ENCODE results near the gene BCL11A. TPM values are rescaled to one million over a fixed set of nuclear protein-coding genes. Genes with fewer than 3 reads are reported as not detected.
A peak's percentile ranks its signal among the peaks of the same experiment; 100 is the strongest.

Gene BCL11A
- total and polyA plus RNA-seq, 2 donors from 2014 or later = 1.4 to 8.7 TPM

DNA sequence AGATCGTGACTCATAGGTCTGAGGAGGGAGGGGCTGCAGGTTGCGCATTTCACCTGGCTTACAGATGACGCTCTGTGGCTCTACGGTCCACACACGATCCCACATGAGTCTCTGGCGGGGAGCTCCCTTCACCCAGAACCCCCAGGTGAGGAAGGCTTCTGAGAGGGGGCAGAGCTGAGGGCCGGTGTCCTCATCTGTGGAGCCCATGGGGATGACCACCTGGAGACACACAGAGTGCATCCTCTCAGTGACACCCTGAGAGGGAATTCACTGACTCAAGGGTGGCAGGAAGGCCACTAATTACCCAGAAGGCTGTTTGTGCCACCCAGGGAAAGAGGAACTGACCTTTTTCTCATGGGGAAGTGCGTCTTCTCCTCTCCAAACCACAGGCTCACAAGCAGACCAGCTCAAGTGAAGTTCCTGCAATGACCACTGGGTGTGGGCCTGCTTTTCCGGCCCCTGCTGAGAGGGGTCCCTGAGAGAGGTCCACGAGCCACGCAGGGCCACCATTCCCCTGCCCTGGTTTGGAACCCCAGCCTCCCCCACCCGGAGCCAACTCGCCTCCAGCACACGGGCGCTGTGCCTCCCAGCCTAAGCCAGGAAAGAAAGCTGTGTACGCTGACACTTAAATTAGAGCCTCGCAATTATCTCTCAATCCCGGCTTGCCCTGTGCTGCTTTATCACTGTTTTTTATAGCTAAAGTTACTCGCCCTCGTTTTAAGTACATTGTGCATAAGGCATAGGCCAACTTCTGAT lies 114.1 kb downstream of the BCL11A start:
- Histone ChIP-seq H3K9ac (ENCODE audit: low read length in 3 of 3) (no peak overlapping the region), H3K27me3 (ENCODE audit: control insufficient read depth, insufficient read depth, low read length) (no peaks in the 10 kb centered on the region), H3K27ac (ENCODE audit: low read depth in 2 of 2, low read length in 2 of 2) (no peak overlapping the region), H3K4me1 (ENCODE audit: control insufficient read depth in 2 of 3, insufficient read depth in 2 of 3, low read depth in 1 of 3, low read length in 3 of 3) (no peaks in the 10 kb centered on the region), H3K4me3 (ENCODE audit: low read length in 3 of 3) (no peak overlapping the region), H3K9me3 (ENCODE audit: control insufficient read depth in 2 of 3, insufficient read depth in 1 of 3, low read length in 3 of 3) (no peaks in the 10 kb centered on the region), H3K36me3 (ENCODE audit: control insufficient read depth in 2 of 3, insufficient read depth in 3 of 3, low read length in 3 of 3) (no peaks in the 10 kb centered on the region)
- intact Hi-C loops (cut with DNase I) = no loop called here
- TF ChIP-seq, protein P1, sequence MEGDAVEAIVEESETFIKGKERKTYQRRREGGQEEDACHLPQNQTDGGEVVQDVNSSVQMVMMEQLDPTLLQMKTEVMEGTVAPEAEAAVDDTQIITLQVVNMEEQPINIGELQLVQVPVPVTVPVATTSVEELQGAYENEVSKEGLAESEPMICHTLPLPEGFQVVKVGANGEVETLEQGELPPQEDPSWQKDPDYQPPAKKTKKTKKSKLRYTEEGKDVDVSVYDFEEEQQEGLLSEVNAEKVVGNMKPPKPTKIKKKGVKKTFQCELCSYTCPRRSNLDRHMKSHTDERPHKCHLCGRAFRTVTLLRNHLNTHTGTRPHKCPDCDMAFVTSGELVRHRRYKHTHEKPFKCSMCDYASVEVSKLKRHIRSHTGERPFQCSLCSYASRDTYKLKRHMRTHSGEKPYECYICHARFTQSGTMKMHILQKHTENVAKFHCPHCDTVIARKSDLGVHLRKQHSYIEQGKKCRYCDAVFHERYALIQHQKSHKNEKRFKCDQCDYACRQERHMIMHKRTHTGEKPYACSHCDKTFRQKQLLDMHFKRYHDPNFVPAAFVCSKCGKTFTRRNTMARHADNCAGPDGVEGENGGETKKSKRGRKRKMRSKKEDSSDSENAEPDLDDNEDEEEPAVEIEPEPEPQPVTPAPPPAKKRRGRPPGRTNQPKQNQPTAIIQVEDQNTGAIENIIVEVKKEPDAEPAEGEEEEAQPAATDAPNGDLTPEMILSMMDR (IDR thresholded peaks at IDR 0.05; ENCODE audit: borderline replicate concordance, extremely low read depth, insufficient read depth) = peak; percentile 8
- DNase-seq (peak in 2 of 5 donors; percentile 42 to 78), FAIRE-seq (no peak)

DNA sequence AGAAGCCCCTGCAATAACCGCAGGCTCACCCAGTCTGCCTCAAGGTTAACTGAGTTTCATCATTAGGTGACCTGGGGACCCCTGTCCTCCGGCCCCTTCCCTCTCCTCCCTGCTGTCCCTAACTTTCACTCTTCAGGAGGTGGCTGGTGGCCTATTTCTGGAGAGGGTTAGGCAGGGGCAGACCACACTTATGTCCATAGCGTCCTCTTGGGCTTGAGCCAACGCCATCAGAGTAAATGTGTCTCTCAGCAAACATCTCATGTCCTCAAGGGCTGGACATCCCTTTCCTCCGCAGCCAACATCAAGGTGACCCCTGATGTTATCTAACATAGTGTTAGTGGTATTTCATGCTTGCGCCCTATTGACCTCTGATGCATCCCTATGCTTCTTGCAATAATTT lies 114.8 kb downstream of the BCL11A start:
- H3K9ac ChIP-seq (ENCODE audit: low read length in 3 of 3) = no peak overlapping the region
- no peaks in the 10 kb centered on the region for H3K36me3 ChIP-seq (ENCODE audit: control insufficient read depth in 2 of 3, insufficient read depth in 3 of 3, low read length in 3 of 3)
- no peak for FAIRE-seq
- H3K4me1 ChIP-seq (ENCODE audit: control insufficient read depth in 2 of 3, insufficient read depth in 2 of 3, low read depth in 1 of 3, low read length in 3 of 3) = no peaks in the 10 kb centered on the region
- no peak overlapping the region for H3K4me3 ChIP-seq (ENCODE audit: low read length in 3 of 3)
- H3K9me3 ChIP-seq (ENCODE audit: control insufficient read depth in 2 of 3, insufficient read depth in 1 of 3, low read length in 3 of 3) = no peaks in the 10 kb centered on the region
- TF ChIP-seq, protein P1 (IDR thresholded peaks at IDR 0.05; ENCODE audit: borderline replicate concordance, extremely low read depth, insufficient read depth) = no peak
- no peak overlapping the region for H3K27ac ChIP-seq (ENCODE audit: low read depth in 2 of 2, low read length in 2 of 2)
- intact Hi-C loops (cut with DNase I) = no loop called here
- DNase-seq = no peak
- H3K27me3 ChIP-seq (ENCODE audit: control insufficient read depth, insufficient read depth, low read length) = no peaks in the 10 kb centered on the region

DNA sequence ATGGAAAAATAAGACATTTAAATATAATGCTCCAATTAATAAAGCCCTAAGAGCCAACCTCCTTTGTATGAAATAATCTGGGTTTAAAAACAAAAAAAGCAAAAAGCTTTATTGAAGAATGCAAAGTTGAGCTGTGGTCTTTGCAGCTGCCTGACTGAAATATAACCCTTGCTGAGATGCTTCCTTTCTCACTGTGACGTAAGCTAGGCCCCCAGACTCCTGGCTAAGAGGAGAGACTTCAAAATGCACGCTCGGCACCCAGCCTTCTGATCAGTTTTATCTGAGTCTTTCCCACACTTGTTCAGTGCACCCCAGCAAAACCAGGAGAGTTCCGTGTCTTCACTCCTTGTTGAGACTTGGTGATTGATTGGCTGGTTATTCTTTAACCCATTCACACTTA lies 115.3 kb downstream of the BCL11A start:
- TF ChIP-seq, protein P1 (IDR thresholded peaks at IDR 0.05; ENCODE audit: borderline replicate concordance, extremely low read depth, insufficient read depth) = no peak
- Histone ChIP-seq H3K9me3 (ENCODE audit: control insufficient read depth in 2 of 3, insufficient read depth in 1 of 3, low read length in 3 of 3) (no peaks in the 10 kb centered on the region), H3K4me3 (ENCODE audit: low read length in 3 of 3) (no peak overlapping the region), H3K36me3 (ENCODE audit: control insufficient read depth in 2 of 3, insufficient read depth in 3 of 3, low read length in 3 of 3) (no peaks in the 10 kb centered on the region), H3K27ac (ENCODE audit: low read depth in 2 of 2, low read length in 2 of 2) (no peak overlapping the region), H3K9ac (ENCODE audit: low read length in 3 of 3) (no peak overlapping the region), H3K27me3 (ENCODE audit: control insufficient read depth, insufficient read depth, low read length) (no peaks in the 10 kb centered on the region), H3K4me1 (ENCODE audit: control insufficient read depth in 2 of 3, insufficient read depth in 2 of 3, low read depth in 1 of 3, low read length in 3 of 3) (no peaks in the 10 kb centered on the region)
- FAIRE-seq = no peak
- peak in 1 of 5 donors; percentile 26 for DNase-seq
- intact Hi-C loops (cut with DNase I) = no loop called here

Measured in kidney (tissue), 14 donors.